K562 (cell line): ENCODE results near the gene SIK3. TPM values are rescaled to one million over a fixed set of nuclear protein-coding genes. Genes with fewer than 3 reads are reported as not detected.

Experiments used
- ATAC-seq: fragments of 200-7000 bp; cut with Tn5 transposase; 3 replicates; pipeline ENCODE4 v1.9.1; 2020; ENCODE audit warnings: moderate library complexity
- BruUV-seq: library from RNA; stranded (reverse); fragments of 400-500 nt; replicated peaks from 2 replicates; lab custom pipeline; 2021; lab: Mats Ljungman, UMichigan
- CTCF ChIA-PET: fragments of 300-600 bp; formaldehyde crosslinking; extraction: SDS; loops from one replicate; lab custom pipeline; 2021; ENCODE audit warnings: low intra/inter-chr PET ratio; lab: Yijun Ruan, JAX
- POLR2A ChIA-PET: fragments of 300-600, 350-650 bp; sonication (Branson Sonifier 250); formaldehyde crosslinking; extraction: SDS; loops from one replicate; lab custom pipeline; 2021; ENCODE audit warnings: antibody characterized with exemption, inconsistent platforms; lab: Yijun Ruan, JAX
- DNase-seq, 4 experiments: peaks; one replicate each; pipeline versions ENCODE4 v3.0.0 to v3.0.0-alpha.2; 2011 to 2018; ENCODE audit warnings: low spot score in 3 of 4, mixed read lengths in 3 of 4; ENCODE audit errors: extremely low read depth in 1 of 4
- FAIRE-seq: peaks from 2 replicates; lab custom pipeline; 2011; peaks lifted over from hg19 to GRCh38; lab: Jason Lieb, UNC
- H2AFZ ChIP-seq: 2 replicates; pipeline ENCODE4 v1.6.0; 2011; ENCODE audit warnings: low read depth, low read length, control low read depth, inconsistent platforms
- H3K27ac ChIP-seq: fragments of 200-600 bp; 3 replicates; pipeline ENCODE4 v1.8.0; 2011; ENCODE audit warnings: low read depth, mild to moderate bottlenecking, control low read depth, inconsistent platforms, low read length, moderate library complexity, mixed read lengths; ENCODE audit errors: extremely low read depth
- H3K27me3 ChIP-seq, 2 experiments: fragments of 300-600 bp in 1 of 2; 2 replicates in 1 of 2; 3 replicates in 1 of 2; pipeline versions ENCODE4 v1.6.0 to v1.8.0; 2011; ENCODE audit warnings: inconsistent platforms in 2 of 2, low read length in 2 of 2, mild to moderate bottlenecking in 1 of 2, mixed read lengths in 1 of 2, moderate library complexity in 1 of 2; ENCODE audit not compliant: control insufficient read depth in 2 of 2, insufficient read depth in 2 of 2
- H3K36me3 ChIP-seq: fragments of 300-600 bp; 3 replicates; pipeline ENCODE4 v1.8.0; 2011; ENCODE audit warnings: mild to moderate bottlenecking, low read length, inconsistent platforms; ENCODE audit not compliant: control insufficient read depth, insufficient read depth
- H3K4me1 ChIP-seq, 2 experiments: fragments of 200-600 bp in 1 of 2; replicated peaks in 1 of 2; 2 replicates in 1 of 2; 3 replicates in 1 of 2; pipeline versions ENCODE4 v1.5.1 to v1.8.0; 2011; ENCODE audit warnings: inconsistent platforms in 2 of 2, low read length in 2 of 2, mild to moderate bottlenecking in 1 of 2, mixed read lengths in 1 of 2, moderate library complexity in 1 of 2; ENCODE audit not compliant: control insufficient read depth in 2 of 2, insufficient read depth in 2 of 2
- H3K4me2 ChIP-seq: 2 replicates; pipeline ENCODE4 v1.6.1; 2011; ENCODE audit warnings: low read length, control low read depth, inconsistent platforms, mixed read lengths; ENCODE audit not compliant: insufficient read depth
- H3K4me3 ChIP-seq: fragments of 200-600 bp; sonication (generic), shearing (Covaris generic); 2 replicates; pipeline ENCODE4 v1.5.1; 2016; ENCODE audit warnings: control low read depth, inconsistent platforms
- H3K79me2 ChIP-seq: fragments of 200-600 bp; 3 replicates; pipeline ENCODE4 v1.8.0; 2011; ENCODE audit warnings: low read length, inconsistent platforms; ENCODE audit not compliant: control insufficient read depth, insufficient read depth
- H3K9ac ChIP-seq, 2 experiments: 2 replicates each; pipeline versions ENCODE4 v1.6.0 to v1.6.1; 2011; ENCODE audit warnings: low read depth in 2 of 2, low read length in 2 of 2, control low read depth in 1 of 2, inconsistent platforms in 1 of 2, mild to moderate bottlenecking in 1 of 2, mixed read lengths in 1 of 2; ENCODE audit not compliant: insufficient read depth in 1 of 2
- H3K9me1 ChIP-seq: one replicate; pipeline ENCODE4 v1.6.0; 2011; ENCODE audit warnings: inconsistent platforms, mild to moderate bottlenecking, low read length, moderate library complexity; ENCODE audit not compliant: control insufficient read depth, insufficient read depth
- H3K9me3 ChIP-seq: replicated peaks from 2 replicates; pipeline ENCODE4 v1.5.1; 2011; ENCODE audit warnings: low read depth, low read length, inconsistent platforms; ENCODE audit not compliant: control insufficient read depth, insufficient read depth
- H4K20me1 ChIP-seq: replicated peaks from 2 replicates; pipeline ENCODE4 v1.6.1; 2011; ENCODE audit warnings: low read length, inconsistent platforms, mixed read lengths; ENCODE audit not compliant: control insufficient read depth, insufficient read depth
- CLOCK ChIP-seq: fragments of 250-450 bp; sonication (Bioruptor Pico); IDR thresholded peaks from 2 replicates; pipeline ENCODE4 v1.4.0; 2020; ENCODE audit warnings: mild to moderate bottlenecking, moderate library complexity, borderline replicate concordance
- KLF13 ChIP-seq: fragments of 450-650 bp; IDR thresholded peaks from 2 replicates; pipeline ENCODE4 v1.6.1; 2016; ENCODE audit warnings: missing genetic modification characterization, low read depth, mild to moderate bottlenecking, missing compliant biosample characterization, moderate library complexity, borderline replicate concordance
- SIRT6 ChIP-seq: IDR thresholded peaks from one replicate; pipeline ENCODE4 v1.6.1; 2012; ENCODE audit warnings: low read depth, mild to moderate bottlenecking, control low read depth, inconsistent platforms, low read length, moderate library complexity
- SREBF1 ChIP-seq: fragments of 150-350 bp; IDR thresholded peaks from 2 replicates; pipeline ENCODE4 v1.6.1; 2014; ENCODE audit warnings: antibody characterized with exemption, low read depth, low read length, borderline replicate concordance
- TEAD1 ChIP-seq, 2 experiments: fragments of 450-650 bp in 1 of 2; sonication (generic) in 1 of 2; formaldehyde crosslinking; IDR thresholded peaks; 2 replicates each; pipeline versions ENCODE4 v1.4.0 to v1.8.0; 2020 to 2022; ENCODE audit warnings: mild to moderate bottlenecking in 2 of 2, missing genetic modification reagents in 1 of 2
- TFAM ChIP-seq: fragments of 250-450 bp; sonication (Bioruptor Pico); conservative IDR thresholded peaks from 2 replicates; pipeline ENCODE4 v1.5.0; 2021; ENCODE audit warnings: mild to moderate bottlenecking, moderate library complexity
- ZNF124 ChIP-seq: sonication (generic); formaldehyde crosslinking; IDR thresholded peaks from 2 replicates; pipeline ENCODE4 v1.8.1; 2022; ENCODE audit warnings: missing genetic modification reagents
- ZSCAN32 ChIP-seq: fragments of 450-650 bp; formaldehyde crosslinking; IDR thresholded peaks from 2 replicates; pipeline ENCODE4 v1.4.0; 2020; ENCODE audit warnings: mild to moderate bottlenecking, moderate library complexity
- WGBS: fragments of 100-300 bp; shearing (Covaris generic); methylation state at CpG from one replicate; pipeline ENCODE4 v1.1.6; 2016; ENCODE audit warnings: low coverage, mixed read lengths; ENCODE audit not compliant: insufficient coverage; ENCODE audit errors: missing lambda C conversion rate; 5-methylcytosine and 5-hydroxymethylcytosine counted together
- in situ Hi-C: fragments of 300-500 bp; cut with MboI; formaldehyde crosslinking; loops from 4 replicates; pipeline ENCODE4 v1.15.0; 2018; ENCODE audit warnings: inconsistent platforms, mixed read lengths
- intact Hi-C: fragments of 100-400 bp; cut with micrococcal nuclease; formaldehyde crosslinking; loops from 2 replicates; pipeline ENCODE4 v1.14.2; 2022
- polyA plus RNA-seq, 8 experiments: library from polyadenylated mRNA; depleted of rRNA in 4 of 8; stranded (reverse) in 5 of 8; unstranded in 3 of 8; fragments of >200 nt; fragmentation: Nextera tagmentation in 2 of 8; fragmentation: Illumina TruSeq in 1 of 8; extraction: Ambion mirVana in 2 of 8; extraction: Trizol in 1 of 8; gene quantifications; 2 replicates each; pipeline versions ENCODE4 v1.2.1 to v1.2.3, GENCODE V29; 2011 to 2014; ENCODE audit warnings: inconsistent platforms in 1 of 8, missing spikeins in 1 of 8
- total RNA-seq, 7 experiments: library from RNA; depleted of rRNA in 6 of 7; stranded (reverse); fragments of >200 nt in 6 of 7; fragmentation: Illumina TruSeq in 2 of 7; extraction: Trizol in 2 of 7; gene quantifications; 2 replicates each; pipeline versions ENCODE4 v1.2.1 to v1.2.3, GENCODE V29; 2011 to 2021; ENCODE audit warnings: low replicate concordance in 1 of 7
- TF ChIP-seq, protein P1 (sequence below): fragments of 250-450 bp; sonication (Bioruptor Pico); IDR thresholded peaks from 2 replicates; pipeline ENCODE4 v1.5.0; 2022; ENCODE audit warnings: mild to moderate bottlenecking
- TF ChIP-seq, protein P2 (sequence below): fragments of 450-650 bp; IDR thresholded peaks from 2 replicates; pipeline ENCODE4 v1.6.1; 2018; ENCODE audit warnings: mild to moderate bottlenecking, low read depth; ENCODE audit not compliant: partially characterized antibody

The SIK3 gene
- total and polyA plus RNA-seq, 9 of the 15 experiments (the other 6 are each of a cell fraction or from before 2014, with no cell fraction given), result 1.6 to 21.6 (median 8.0) TPM

DNA sequence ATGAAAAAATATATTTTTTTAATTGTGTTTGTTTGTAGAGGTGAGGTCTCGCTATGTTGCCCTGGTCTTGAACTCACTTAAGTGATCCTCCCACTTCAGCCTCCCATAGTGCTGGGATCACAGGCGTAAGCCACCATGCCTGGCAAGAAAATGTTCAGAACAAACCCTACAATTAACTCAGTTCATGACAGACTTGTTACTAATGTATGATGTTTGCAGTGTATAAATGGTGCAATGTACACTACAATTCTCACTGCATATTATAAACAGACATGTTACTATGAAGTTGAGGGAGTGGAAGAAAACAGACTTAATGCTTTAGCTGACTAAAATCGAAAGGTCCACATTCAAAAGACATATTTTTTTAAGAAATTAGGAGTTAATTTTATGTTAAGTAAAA lies 59.0 kb downstream of the SIK3 start:
- ATAC-seq, result no peak
- POLR2A ChIA-PET, result interaction anchor here (0.9 kb wide), 1 partner anchor 19 kb away, joined by 3 read pairs; no protein-coding TSS in a partner anchor

GRCh38 chr11:117037975-117038350 lies 60.3 kb downstream of the SIK3 start:
- intact Hi-C loops, result no loop called here
- Histone ChIP-seq H3K9ac (no peak overlapping the region), H3K9me3 (no peaks in the 10 kb centered on the region), H3K9me1 (no peaks in the 10 kb centered on the region), H4K20me1 (peaks cover 6% of the 10 kb centered on the region; the same call in 1 of the 2 replicates), H3K27me3 (no peaks in the 10 kb centered on the region), H3K4me2 (no peak overlapping the region), H3K79me2 (peaks cover 43% of the 10 kb centered on the region), H3K27ac (no peak overlapping the region; the same call in 2 of the 3 replicates), H2AFZ (no peak overlapping the region), H3K4me1 (peaks cover 0 to 20% of the 10 kb centered on the region in 2 experiments; a peak in 3 of 5 replicates), H3K36me3 (no peaks in the 10 kb centered on the region), H3K4me3 (no peak overlapping the region)
- ATAC-seq (peak; percentile 47; the same call in 2 of the 3 replicates), FAIRE-seq (no peak), DNase-seq (no peak)
- 47% methylated on average over 1 of the region's 1 CpG for WGBS
- CTCF ChIA-PET, result no interaction called here
- POLR2A ChIA-PET, result no interaction called here
- no TSS peak for BruUV-seq
- in situ Hi-C loops, result no loop called here
- no peak for TF ChIP-seq CLOCK (CRISPR knock-in tag)
- no peak for TF ChIP-seq KLF13 (tag)
- TF ChIP-seq ZNF124 (CRISPR knock-in tag), result no peak
- TF ChIP-seq, protein P1, sequence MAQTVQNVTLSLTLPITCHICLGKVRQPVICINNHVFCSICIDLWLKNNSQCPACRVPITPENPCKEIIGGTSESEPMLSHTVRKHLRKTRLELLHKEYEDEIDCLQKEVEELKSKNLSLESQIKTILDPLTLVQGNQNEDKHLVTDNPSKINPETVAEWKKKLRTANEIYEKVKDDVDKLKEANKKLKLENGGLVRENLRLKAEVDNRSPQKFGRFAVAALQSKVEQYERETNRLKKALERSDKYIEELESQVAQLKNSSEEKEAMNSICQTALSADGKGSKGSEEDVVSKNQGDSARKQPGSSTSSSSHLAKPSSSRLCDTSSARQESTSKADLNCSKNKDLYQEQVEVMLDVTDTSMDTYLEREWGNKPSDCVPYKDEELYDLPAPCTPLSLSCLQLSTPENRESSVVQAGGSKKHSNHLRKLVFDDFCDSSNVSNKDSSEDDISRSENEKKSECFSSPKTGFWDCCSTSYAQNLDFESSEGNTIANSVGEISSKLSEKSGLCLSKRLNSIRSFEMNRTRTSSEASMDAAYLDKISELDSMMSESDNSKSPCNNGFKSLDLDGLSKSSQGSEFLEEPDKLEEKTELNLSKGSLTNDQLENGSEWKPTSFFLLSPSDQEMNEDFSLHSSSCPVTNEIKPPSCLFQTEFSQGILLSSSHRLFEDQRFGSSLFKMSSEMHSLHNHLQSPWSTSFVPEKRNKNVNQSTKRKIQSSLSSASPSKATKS (CRISPR knock-in tag), result no peak
- no peak for TF ChIP-seq TFAM (CRISPR knock-in tag)
- TF ChIP-seq, protein P2, sequence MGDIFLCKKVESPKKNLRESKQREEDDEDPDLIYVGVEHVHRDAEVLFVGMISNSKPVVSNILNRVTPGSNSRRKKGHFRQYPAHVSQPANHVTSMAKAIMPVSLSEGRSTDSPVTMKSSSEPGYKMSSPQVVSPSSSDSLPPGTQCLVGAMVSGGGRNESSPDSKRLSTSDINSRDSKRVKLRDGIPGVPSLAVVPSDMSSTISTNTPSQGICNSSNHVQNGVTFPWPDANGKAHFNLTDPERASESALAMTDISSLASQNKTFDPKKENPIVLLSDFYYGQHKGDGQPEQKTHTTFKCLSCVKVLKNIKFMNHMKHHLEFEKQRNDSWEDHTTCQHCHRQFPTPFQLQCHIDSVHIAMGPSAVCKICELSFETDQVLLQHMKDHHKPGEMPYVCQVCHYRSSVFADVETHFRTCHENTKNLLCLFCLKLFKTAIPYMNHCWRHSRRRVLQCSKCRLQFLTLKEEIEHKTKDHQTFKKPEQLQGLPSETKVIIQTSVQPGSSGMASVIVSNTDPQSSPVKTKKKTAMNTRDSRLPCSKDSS, result no peak
- TF ChIP-seq ZSCAN32, result no peak

More for the DNA sequence above, 59.0 kb downstream of the SIK3 start:
- Histone ChIP-seq H2AFZ (no peak overlapping the region), H4K20me1 (peaks cover 6% of the 10 kb centered on the region; the same call in 1 of the 2 replicates), H3K9me1 (no peaks in the 10 kb centered on the region), H3K4me2 (no peak overlapping the region), H3K9ac (no peak overlapping the region), H3K79me2 (peaks cover 46% of the 10 kb centered on the region), H3K9me3 (no peaks in the 10 kb centered on the region), H3K27ac (no peak overlapping the region), H3K36me3 (no peaks in the 10 kb centered on the region), H3K4me3 (no peak overlapping the region), H3K4me1 (peaks cover 0 to 20% of the 10 kb centered on the region in 2 experiments; a peak in 3 of 5 replicates), H3K27me3 (no peaks in the 10 kb centered on the region)
- in situ Hi-C loops, result no loop called here
- DNase-seq (no peak), FAIRE-seq (no peak)
- CTCF ChIA-PET, result no interaction called here
- TF ChIP-seq SIRT6, result no peak
- TF ChIP-seq SREBF1, result no peak
- no peak for TF ChIP-seq TEAD1 (CRISPR knock-in tag; IDR thresholded peaks at IDR 0.05)
- 84% methylated on average over 3 of the region's 3 CpGs for WGBS
- intact Hi-C loops, result no loop called here
- no TSS peak for BruUV-seq
